Right lobe of liver (tissue), 6 donors: ENCODE data around the gene PLCB4. TPM values are rescaled to one million over a fixed set of nuclear protein-coding genes. Genes with fewer than 3 reads are reported as not detected.

ENCODE experiments used
- ATAC-seq, 4 donors: fragments of 200-7000 bp; cut with Tn5 transposase; one replicate each; pipeline ENCODE4 v1.9.1; 2020; ENCODE audit warnings: mild to moderate bottlenecking in 4 of 4, moderate library complexity in 4 of 4
- DNase-seq, 3 donors: peaks; one replicate each; pipeline ENCODE4 v3.0.0-alpha.2; 2020
- H3K27ac ChIP-seq, 3 donors: fragments of 200-600 bp; one replicate each; pipeline ENCODE4 v1.8.0; 2022
- H3K27me3 ChIP-seq, 2 donors: fragments of 200-600 bp; one replicate each; pipeline ENCODE4 v1.8.0; 2022
- H3K36me3 ChIP-seq, 4 donors: fragments of 200-600 bp; sonication (generic) in 1 of 4; one replicate each; pipeline versions ENCODE4 v1.5.1 to v1.8.0; 2017 to 2022; ENCODE audit warnings: control low read depth in 1 of 4
- H3K4me1 ChIP-seq, 4 donors: fragments of 200-600 bp; sonication (generic) in 1 of 4; one replicate each; pipeline versions ENCODE4 v1.5.1 to v1.8.0; 2017 to 2022; ENCODE audit warnings: control low read depth in 1 of 4
- H3K4me3 ChIP-seq, 3 donors: fragments of 200-600 bp; one replicate each; pipeline ENCODE4 v1.8.0; 2022
- H3K9me3 ChIP-seq, 4 donors: fragments of 200-600 bp; sonication (generic) in 1 of 4; one replicate each; pipeline versions ENCODE4 v1.5.1 to v1.8.0; 2017 to 2022; ENCODE audit warnings: control low read depth in 1 of 4
- CTCF ChIP-seq, 4 donors: fragments of 200-600 bp in 3 of 4; fragments of 450-650 bp in 1 of 4; IDR thresholded peaks; one replicate each; pipeline versions ENCODE4 v1.5.1 to v1.8.0; 2016 to 2022; ENCODE audit warnings: antibody characterized with exemption in 4 of 4, mild to moderate bottlenecking in 2 of 4
- POLR2A ChIP-seq: fragments of 450-650 bp; IDR thresholded peaks from one replicate; pipeline ENCODE4 v1.6.1; 2017; ENCODE audit warnings: antibody characterized with exemption, mild to moderate bottlenecking
- WGBS: methylation state at CpG from one replicate; pipeline ENCODE4 v1.1.6; 2018; ENCODE audit warnings: low coverage, low lambda C conversion rate; ENCODE audit not compliant: insufficient coverage; ENCODE audit errors: missing lambda C conversion rate; 5-methylcytosine and 5-hydroxymethylcytosine counted together
- intact Hi-C, 2 donors: fragments of 100-400 bp; cut with DNase I; formaldehyde crosslinking; loops; one replicate each; pipeline versions ENCODE4 v1.11.2 to v1.14.1; 2022
- total RNA-seq, 6 experiments: library from RNA; depleted of rRNA in 2 of 6; stranded (reverse); fragments of >200 nt in 2 of 6; fragmentation: NEBNext Ultra II Directional in 3 of 6; extraction: Animal tissue kit (Norgen Biotek cat#: 25700) in 3 of 6; gene quantifications; one replicate each; pipeline versions ENCODE4 v1.1.0 to v1.2.4, GENCODE V29; 2016 to 2023
- donor health status: DM: no; HTN: yes; CAD: no.
- donor health status: DM: no; HTN: no; CAD: no.
- donor health status: DM: no; HTN: no; CAD: no.
- donor health status: DM: no; HTN: yes; CAD: no.
- donor health status: DM: no; HTN: yes; CAD: no.

The PLCB4 gene
- total RNA-seq, 6 experiments from 2014 or later: 0.04 to 0.20 (median 0.15) TPM

DNA sequence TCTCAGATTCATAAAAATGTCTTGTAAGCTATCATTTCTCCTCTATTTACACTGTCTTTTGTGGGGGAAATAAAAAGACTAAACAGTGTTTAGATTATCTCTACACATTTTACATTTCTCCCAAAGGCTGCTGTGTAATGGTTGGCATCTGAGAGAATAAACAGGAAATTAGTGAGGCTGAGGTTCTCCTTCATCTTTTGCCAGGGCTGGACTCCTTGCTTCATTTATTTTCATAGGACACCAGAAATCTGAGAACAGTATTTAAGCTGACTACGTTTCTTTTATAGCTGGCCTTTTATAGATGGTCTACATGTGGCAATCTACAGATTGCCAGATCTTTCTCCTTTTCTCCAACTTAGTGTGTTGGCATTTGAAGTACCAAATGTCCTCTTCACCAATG, 41.5 kb downstream of the PLCB4 start:
- DNase-seq (no peak), ATAC-seq (no peak)
- WGBS: 53% methylated on average over 1 of the region's 1 CpG
- TF ChIP-seq CTCF (IDR thresholded peaks at IDR 0.05) (no peak), POLR2A (no peak)
- H3K27me3 ChIP-seq: no peaks in the 10 kb centered on the region
- H3K4me3 ChIP-seq: no peak overlapping the region
- H3K9me3 ChIP-seq: no peaks in the 10 kb centered on the region
- H3K36me3 ChIP-seq: no peaks in the 10 kb centered on the region
- H3K27ac ChIP-seq: no peak overlapping the region
- intact Hi-C loops: no loop called here
- H3K4me1 ChIP-seq: no peaks in the 10 kb centered on the region

DNA sequence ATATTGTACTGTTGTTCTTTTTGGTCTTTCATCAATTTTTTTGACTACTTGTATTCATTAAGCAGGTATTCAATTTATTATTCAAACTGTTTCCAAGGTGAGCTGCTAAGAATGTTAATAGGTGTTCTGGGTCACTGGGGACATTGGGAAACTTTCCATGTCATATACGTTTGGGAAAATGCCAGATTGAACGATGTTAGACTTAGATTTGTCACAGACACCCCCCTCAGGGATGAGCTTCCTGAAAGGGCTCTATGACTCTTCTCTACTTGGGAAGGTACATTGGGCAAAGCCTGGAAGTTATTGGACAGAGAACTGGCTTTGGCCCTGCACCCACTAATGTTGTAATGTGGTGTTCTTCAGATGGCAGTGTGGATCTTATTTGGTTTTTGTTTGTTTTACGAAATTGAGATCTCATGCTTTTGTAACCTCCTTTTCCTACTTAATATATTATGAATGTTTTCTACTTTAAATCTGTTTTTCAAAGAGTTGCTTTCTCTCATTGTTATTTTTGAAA, 42.1 kb downstream of the PLCB4 start:
- intact Hi-C loops: no loop called here

GRCh38 chr20:9112541-9113515, 43.9 kb downstream of the PLCB4 start:
- TF ChIP-seq POLR2A: no peak
- no peak for TF ChIP-seq CTCF (IDR thresholded peaks at IDR 0.05)
- no peaks in the 10 kb centered on the region for H3K9me3 ChIP-seq
- no peaks in the 10 kb centered on the region for H3K27me3 ChIP-seq
- DNase-seq (no peak), ATAC-seq (no peak)
- no peaks in the 10 kb centered on the region for H3K4me1 ChIP-seq
- no peaks in the 10 kb centered on the region for H3K36me3 ChIP-seq
- no peak overlapping the region for H3K4me3 ChIP-seq
- H3K27ac ChIP-seq: no peak overlapping the region
- intact Hi-C loops: no loop called here
- 52% methylated on average over 6 of the region's 6 CpGs for WGBS

More for the DNA sequence above, 42.1 kb downstream of the PLCB4 start:
- TF ChIP-seq CTCF (IDR thresholded peaks at IDR 0.05): no peak
- no peak for TF ChIP-seq POLR2A
- no peak overlapping the region for H3K4me3 ChIP-seq
- H3K9me3 ChIP-seq: no peaks in the 10 kb centered on the region
- no peaks in the 10 kb centered on the region for H3K36me3 ChIP-seq
- H3K27me3 ChIP-seq: no peaks in the 10 kb centered on the region
- 60% methylated on average over 3 of the region's 3 CpGs for WGBS
- no peaks in the 10 kb centered on the region for H3K4me1 ChIP-seq
- H3K27ac ChIP-seq: no peak overlapping the region
- DNase-seq: no peak
- no peak for ATAC-seq

DNA sequence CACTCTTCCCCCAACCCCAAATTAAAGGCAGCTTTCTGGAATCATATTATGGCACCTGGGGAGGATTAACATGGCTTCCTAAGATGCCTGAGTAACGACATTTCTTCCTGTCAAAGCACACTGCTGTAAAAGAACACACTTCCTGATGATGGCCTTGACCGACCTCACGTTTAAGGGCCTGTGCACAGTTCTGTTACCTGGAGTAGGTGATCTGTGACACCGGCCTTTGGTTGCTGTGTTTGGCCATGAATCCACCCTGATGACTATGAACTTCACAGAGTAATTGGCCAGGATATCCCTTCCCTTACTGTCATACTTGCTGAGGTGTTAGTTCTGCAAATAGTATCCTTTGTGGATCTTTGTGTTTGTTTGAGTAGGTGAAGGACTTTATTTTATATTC, 45.8 kb downstream of the PLCB4 start:
- TF ChIP-seq POLR2A (no peak), CTCF (IDR thresholded peaks at IDR 0.05) (no peak)
- 57% methylated on average over 4 of the region's 4 CpGs for WGBS
- intact Hi-C loops: no loop called here
- DNase-seq (no peak), ATAC-seq (no peak)
- no peaks in the 10 kb centered on the region for H3K9me3 ChIP-seq
- H3K27ac ChIP-seq: no peak overlapping the region
- no peak overlapping the region for H3K4me3 ChIP-seq
- H3K27me3 ChIP-seq: no peaks in the 10 kb centered on the region
- H3K36me3 ChIP-seq: no peaks in the 10 kb centered on the region
- no peaks in the 10 kb centered on the region for H3K4me1 ChIP-seq
